NCI-H146 (cell line): ENCODE measurements around the gene BLID.

Experiments used
- DNase-seq: peaks from one replicate; lab custom pipeline; 2025; lab: John Stamatoyannopoulos, UW

Gene BLID

GRCh38 chr11:122081073-122081472 lies 34.9 kb downstream of the BLID start:
- no peak for DNase-seq

- no peak for DNase-seq
Measured at GRCh38 chr11:122077459-122077858, 38.6 kb downstream of the BLID start.

GRCh38 chr11:122076512-122077120 lies 39.4 kb downstream of the BLID start:
- DNase-seq = no peak

- no peak for DNase-seq
Measured at GRCh38 chr11:122075016-122075415, 41.0 kb downstream of the BLID start.

- DNase-seq = no peak
Measured at GRCh38 chr11:122074022-122074421, 42.0 kb downstream of the BLID start.

GRCh38 chr11:122071709-122072202 lies 44.3 kb downstream of the BLID start:
- DNase-seq = no peak

- peak; percentile 19 for DNase-seq
Measured at GRCh38 chr11:122069707-122070360, 46.2 kb downstream of the BLID start.

GRCh38 chr11:122068837-122069236 lies 47.2 kb downstream of the BLID start:
- DNase-seq = no peak

GRCh38 chr11:122068141-122068540 lies 47.9 kb downstream of the BLID start:
- no peak for DNase-seq
